BJ (cell line): Measurements from ENCODE around the gene CRY1. TPM values are rescaled to one million over a fixed set of nuclear protein-coding genes. Genes with fewer than 3 reads are reported as not detected.

Experiments
- CTCF ChIA-PET: fragments of 350-600 bp; formaldehyde crosslinking; extraction: SDS; loops from one replicate; lab custom pipeline; 2021; ENCODE audit warnings: antibody characterized with exemption, inconsistent platforms; lab: Yijun Ruan, JAX
- POLR2A ChIA-PET: fragments of 300-600 bp; sonication (Branson Sonifier 250); formaldehyde crosslinking; extraction: SDS; loops from one replicate; lab custom pipeline; 2021; ENCODE audit warnings: antibody characterized with exemption; lab: Charles Lee
- DNase-seq: peaks from one replicate; pipeline ENCODE4 v3.0.0-alpha.2; 2011; ENCODE audit warnings: low read depth
- H3K27me3 ChIP-seq: 2 replicates; pipeline ENCODE4 v1.6.0; 2011; ENCODE audit warnings: low read length; ENCODE audit not compliant: control insufficient read depth, insufficient read depth
- H3K36me3 ChIP-seq: 2 replicates; pipeline ENCODE4 v1.5.1; 2011; ENCODE audit warnings: low read length; ENCODE audit not compliant: control insufficient read depth, insufficient read depth
- H3K4me3 ChIP-seq: 2 replicates; pipeline ENCODE4 v1.5.1; 2011; ENCODE audit warnings: low read depth, mild to moderate bottlenecking, control low read depth, low read length
- CTCF ChIP-seq: IDR thresholded peaks from 2 replicates; pipeline ENCODE4 v1.5.1; 2011; ENCODE audit warnings: low read depth, mild to moderate bottlenecking, control low read depth, inconsistent platforms, low read length, moderate library complexity; ENCODE audit not compliant: insufficient read depth
- polyA plus RNA-seq: library from polyadenylated mRNA; depleted of rRNA; stranded (reverse); fragments of >200 nt; gene quantifications from 2 replicates; pipeline ENCODE4 v1.2.3, GENCODE V29; 2011

Gene CRY1
- polyA plus RNA-seq, 1 experiment = 6.9 TPM

GRCh38 chr12:106953352-106954250, 139.7 kb downstream of the CRY1 start:
- DNase-seq = no peak
- no peak for TF ChIP-seq CTCF
- Histone ChIP-seq H3K4me3 (no peak overlapping the region), H3K27me3 (no peaks in the 10 kb centered on the region), H3K36me3 (no peaks in the 10 kb centered on the region)
- CTCF ChIA-PET = interaction anchor here (1.0 kb wide), 1 partner anchor 138 kb away, joined by 3 read pairs; no protein-coding TSS in a partner anchor
- POLR2A ChIA-PET = interaction anchor here (0.6 kb wide), 1 partner anchor 111 kb away, joined by 5 read pairs; no protein-coding TSS in a partner anchor

- no peak for TF ChIP-seq CTCF
- Histone ChIP-seq H3K27me3 (no peaks in the 10 kb centered on the region), H3K4me3 (no peak overlapping the region), H3K36me3 (no peaks in the 10 kb centered on the region)
- DNase-seq = no peak
- ChIA-PET CTCF (no interaction called here), POLR2A (no interaction called here)
Observed at GRCh38 chr12:106950591-106950990, 142.8 kb downstream of the CRY1 start.

GRCh38 chr12:106947461-106947860, 145.9 kb downstream of the CRY1 start:
- DNase-seq = no peak
- Histone ChIP-seq H3K27me3 (no peaks in the 10 kb centered on the region), H3K4me3 (no peak overlapping the region), H3K36me3 (no peaks in the 10 kb centered on the region)
- POLR2A ChIA-PET = no interaction called here
- CTCF ChIA-PET = no interaction called here
- TF ChIP-seq CTCF = no peak

- CTCF ChIA-PET = no interaction called here
- Histone ChIP-seq H3K4me3 (no peak overlapping the region), H3K36me3 (no peaks in the 10 kb centered on the region), H3K27me3 (no peaks in the 10 kb centered on the region)
- POLR2A ChIA-PET = no interaction called here
- DNase-seq = no peak
- TF ChIP-seq CTCF = no peak
Observed at GRCh38 chr12:106945261-106945851, 148.0 kb downstream of the CRY1 start.

GRCh38 chr12:106942775-106943174, 150.6 kb downstream of the CRY1 start:
- ChIA-PET CTCF (no interaction called here), POLR2A (no interaction called here)
- Histone ChIP-seq H3K36me3 (no peaks in the 10 kb centered on the region), H3K4me3 (no peak overlapping the region), H3K27me3 (no peaks in the 10 kb centered on the region)
- no peak for DNase-seq
- TF ChIP-seq CTCF = no peak
